ENCODE measurements around the gene COMMD4. TPM values are rescaled to one million over a fixed set of nuclear protein-coding genes. Genes with fewer than 3 reads are reported as not detected.
A peak's percentile ranks its signal among the peaks of the same experiment; 100 is the strongest.
"Not testable (repeated sequence)": the region's sequence is repeated elsewhere in the genome, so short reads cannot be mapped to it uniquely, and the experiment has no call there.

Gene COMMD4
- total RNA-seq, 2 experiments from 2014 or later: 10.8 to 12.1 TPM

DNA sequence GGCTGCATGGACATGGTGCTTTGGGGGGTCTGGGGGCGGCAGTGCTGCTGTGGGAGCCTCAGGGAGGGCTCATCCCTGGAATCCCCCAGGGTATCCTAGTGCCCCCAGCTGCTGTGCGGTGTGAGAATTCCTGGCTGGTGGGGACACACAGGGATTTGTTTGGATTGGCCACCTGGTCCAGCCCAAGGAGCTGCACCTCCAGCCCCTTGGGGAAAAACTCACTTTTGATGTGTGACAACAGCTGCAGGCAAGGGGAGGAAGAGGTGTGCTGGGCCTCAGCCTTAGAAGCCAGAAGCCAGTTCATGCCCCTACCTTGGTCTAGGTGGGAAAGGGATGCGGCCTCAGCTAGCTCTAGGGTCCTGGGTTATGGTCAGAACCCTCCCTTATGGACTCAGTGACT is 8.4 kb upstream of the COMMD4 start:
- Histone ChIP-seq H3K9me3 (ENCODE audit: control insufficient read depth in 1 of 2, insufficient read depth in 1 of 2, low read length in 2 of 2) (no peaks in the 10 kb centered on the region), H3K27me3 (ENCODE audit: control insufficient read depth in 1 of 2, insufficient read depth in 2 of 2, low read length in 2 of 2) (no peaks in the 10 kb centered on the region), H3K4me1 (ENCODE audit: insufficient read depth, low read length) (no peaks in the 10 kb centered on the region), H3K36me3 (ENCODE audit: insufficient read depth, low read length) (no peaks in the 10 kb centered on the region), H3K4me3 (ENCODE audit: low read length) (no peak overlapping the region), H3K27ac (ENCODE audit: low read depth in 1 of 2, low read length in 2 of 2) (no peak overlapping the region)
- ATAC-seq (ENCODE audit: poor library complexity): no peak
- Mint-ChIP-seq H3K4me3 (no peak overlapping the region), H3K36me3 (ENCODE audit: low read depth) (no peaks in the 10 kb centered on the region), H3K9me3 (no peaks in the 10 kb centered on the region), H3K27me3 (no peaks in the 10 kb centered on the region), H3K4me1 (ENCODE audit: low read depth) (no peaks in the 10 kb centered on the region), H3K27ac (no peak overlapping the region)
- ChIA-PET CTCF (interaction anchor here (0.6 kb wide), 1 partner anchor 1837 kb away, joined by 3 read pairs; no protein-coding TSS in a partner anchor), POLR2A (interaction anchor here (0.7 kb wide), 1 partner anchor 474 kb away, joined by 3 read pairs; no protein-coding TSS in a partner anchor)
- intact Hi-C loops (cut with DNase I, micrococcal nuclease): no loop called here
- DNase-seq: no peak
- TF ChIP-seq, protein P1, sequence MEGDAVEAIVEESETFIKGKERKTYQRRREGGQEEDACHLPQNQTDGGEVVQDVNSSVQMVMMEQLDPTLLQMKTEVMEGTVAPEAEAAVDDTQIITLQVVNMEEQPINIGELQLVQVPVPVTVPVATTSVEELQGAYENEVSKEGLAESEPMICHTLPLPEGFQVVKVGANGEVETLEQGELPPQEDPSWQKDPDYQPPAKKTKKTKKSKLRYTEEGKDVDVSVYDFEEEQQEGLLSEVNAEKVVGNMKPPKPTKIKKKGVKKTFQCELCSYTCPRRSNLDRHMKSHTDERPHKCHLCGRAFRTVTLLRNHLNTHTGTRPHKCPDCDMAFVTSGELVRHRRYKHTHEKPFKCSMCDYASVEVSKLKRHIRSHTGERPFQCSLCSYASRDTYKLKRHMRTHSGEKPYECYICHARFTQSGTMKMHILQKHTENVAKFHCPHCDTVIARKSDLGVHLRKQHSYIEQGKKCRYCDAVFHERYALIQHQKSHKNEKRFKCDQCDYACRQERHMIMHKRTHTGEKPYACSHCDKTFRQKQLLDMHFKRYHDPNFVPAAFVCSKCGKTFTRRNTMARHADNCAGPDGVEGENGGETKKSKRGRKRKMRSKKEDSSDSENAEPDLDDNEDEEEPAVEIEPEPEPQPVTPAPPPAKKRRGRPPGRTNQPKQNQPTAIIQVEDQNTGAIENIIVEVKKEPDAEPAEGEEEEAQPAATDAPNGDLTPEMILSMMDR (IDR thresholded peaks at IDR 0.05): no peak

DNA sequence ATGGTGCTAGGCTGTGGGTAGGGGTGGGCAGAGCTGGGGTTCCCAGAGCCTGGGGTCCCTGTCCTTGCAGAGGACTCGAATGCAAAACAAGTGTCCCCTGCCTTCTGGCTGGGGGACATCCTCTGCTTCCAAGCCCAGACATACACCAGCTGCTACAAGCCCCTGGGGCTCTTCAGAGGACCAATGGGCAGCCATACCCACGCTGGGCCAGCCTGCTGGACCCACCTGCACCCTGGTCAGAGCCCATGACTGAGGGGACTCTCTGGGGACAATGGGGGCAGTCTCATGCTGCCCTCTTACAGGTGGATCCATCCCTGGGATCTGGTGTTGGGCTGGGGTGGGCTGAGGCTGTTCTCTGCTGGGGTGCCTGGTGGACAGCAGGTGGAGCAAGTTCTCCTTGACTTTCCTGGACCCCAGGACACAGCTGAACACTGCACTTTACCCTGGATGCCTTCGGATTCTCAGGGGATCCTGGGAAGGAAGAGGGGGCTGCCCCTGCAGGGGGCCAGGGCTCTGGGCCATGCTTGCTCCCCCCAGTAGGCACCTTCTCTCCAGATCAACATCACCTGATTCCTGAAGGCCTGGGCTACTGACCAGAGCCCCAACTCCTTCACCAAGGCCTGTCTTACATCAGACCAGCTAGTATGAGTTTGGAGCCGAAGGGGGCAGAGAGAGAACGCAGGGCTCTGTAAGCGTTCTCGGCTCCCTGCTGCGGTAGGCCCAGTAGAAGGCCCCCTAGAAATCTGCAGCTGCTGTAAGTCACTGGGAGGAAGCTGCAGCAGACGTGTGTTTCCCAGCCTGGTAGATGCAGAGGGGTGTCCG is 7.2 kb upstream of the COMMD4 start:
- Histone ChIP-seq H3K36me3 (ENCODE audit: insufficient read depth, low read length) (no peaks in the 10 kb centered on the region), H3K4me3 (ENCODE audit: low read length) (no peak overlapping the region), H3K27ac (ENCODE audit: low read depth in 1 of 2, low read length in 2 of 2) (no peak overlapping the region), H3K9me3 (ENCODE audit: control insufficient read depth in 1 of 2, insufficient read depth in 1 of 2, low read length in 2 of 2) (no peaks in the 10 kb centered on the region), H3K4me1 (ENCODE audit: insufficient read depth, low read length) (no peaks in the 10 kb centered on the region), H3K27me3 (ENCODE audit: control insufficient read depth in 1 of 2, insufficient read depth in 2 of 2, low read length in 2 of 2) (no peaks in the 10 kb centered on the region)
- no peak for DNase-seq
- Mint-ChIP-seq H3K36me3 (ENCODE audit: low read depth) (no peaks in the 10 kb centered on the region), H3K27me3 (no peaks in the 10 kb centered on the region), H3K9me3 (no peaks in the 10 kb centered on the region), H3K4me1 (ENCODE audit: low read depth) (no peaks in the 10 kb centered on the region), H3K27ac (no peak overlapping the region), H3K4me3 (no peak overlapping the region)
- intact Hi-C loops (cut with DNase I, micrococcal nuclease): no loop called here
- CTCF ChIA-PET: no interaction called here
- no peak for ATAC-seq (ENCODE audit: poor library complexity)
- TF ChIP-seq, protein P1 (IDR thresholded peaks at IDR 0.05): no peak
- POLR2A ChIA-PET: no interaction called here

DNA sequence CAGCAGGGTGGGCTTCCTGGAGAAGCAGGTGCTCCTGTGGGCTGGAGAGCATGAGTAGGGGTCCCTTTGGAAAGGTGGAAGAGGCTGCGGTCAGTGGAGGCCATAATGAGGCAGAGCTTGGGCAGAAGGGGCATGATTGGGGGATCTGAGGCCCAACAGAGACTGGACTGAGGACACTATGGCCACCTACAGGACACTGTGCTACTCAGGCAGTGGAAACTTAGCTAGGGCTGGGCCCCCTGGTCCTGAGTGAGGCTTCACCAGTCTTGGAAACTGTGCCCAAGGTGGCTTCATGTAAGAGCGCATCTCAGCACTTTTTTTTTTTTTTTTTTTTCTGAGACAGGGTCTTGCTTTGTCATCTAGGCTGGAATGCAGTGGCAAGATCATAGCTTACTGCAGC is 6.3 kb upstream of the COMMD4 start:
- Mint-ChIP-seq H3K9me3 (no peaks in the 10 kb centered on the region), H3K4me1 (ENCODE audit: low read depth) (no peaks in the 10 kb centered on the region), H3K27ac (no peak overlapping the region), H3K4me3 (no peak overlapping the region), H3K36me3 (ENCODE audit: low read depth) (no peaks in the 10 kb centered on the region), H3K27me3 (no peaks in the 10 kb centered on the region)
- TF ChIP-seq, protein P1 (IDR thresholded peaks at IDR 0.05): no peak
- ChIA-PET CTCF (no interaction called here), POLR2A (no interaction called here)
- intact Hi-C loops (cut with DNase I, micrococcal nuclease): no loop called here
- Histone ChIP-seq H3K9me3 (ENCODE audit: control insufficient read depth in 1 of 2, insufficient read depth in 1 of 2, low read length in 2 of 2) (no peaks in the 10 kb centered on the region), H3K4me3 (ENCODE audit: low read length) (no peak overlapping the region), H3K27ac (ENCODE audit: low read depth in 1 of 2, low read length in 2 of 2) (no peak overlapping the region), H3K36me3 (ENCODE audit: insufficient read depth, low read length) (no peaks in the 10 kb centered on the region), H3K27me3 (ENCODE audit: control insufficient read depth in 1 of 2, insufficient read depth in 2 of 2, low read length in 2 of 2) (no peaks in the 10 kb centered on the region), H3K4me1 (ENCODE audit: insufficient read depth, low read length) (no peaks in the 10 kb centered on the region)
- DNase-seq (no peak), ATAC-seq (ENCODE audit: poor library complexity) (no peak)

DNA sequence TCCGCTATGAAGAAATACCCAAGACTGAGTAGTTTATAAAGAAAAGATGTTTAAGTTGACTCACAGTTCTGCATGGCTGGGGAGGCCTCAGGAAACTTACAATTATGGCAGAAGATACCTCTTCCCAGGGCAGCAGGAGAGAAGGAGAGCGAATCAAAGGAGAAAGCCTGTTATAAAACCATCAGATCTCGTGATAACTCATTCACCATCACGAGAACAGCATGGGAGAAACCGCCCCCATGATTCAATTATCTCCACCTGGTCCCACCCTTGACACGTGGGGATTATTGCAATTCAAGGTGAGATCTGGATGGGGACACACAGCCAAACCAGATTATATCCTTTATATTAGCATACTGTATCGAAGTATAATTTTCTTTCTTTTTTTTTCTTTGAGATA is 3.8 kb upstream of the COMMD4 start:
- peaks cover 21% of the 10 kb centered on the region for H3K4me1 Mint-ChIP-seq (ENCODE audit: low read depth)
- H3K4me3 Mint-ChIP-seq; DNase-seq; H3K27ac ChIP-seq (ENCODE audit: low read depth in 1 of 2, low read length in 2 of 2); H3K27me3 Mint-ChIP-seq; POLR2A ChIA-PET; H3K9me3 ChIP-seq (ENCODE audit: control insufficient read depth in 1 of 2, insufficient read depth in 1 of 2, low read length in 2 of 2); ATAC-seq (ENCODE audit: poor library complexity); H3K36me3 ChIP-seq (ENCODE audit: insufficient read depth, low read length); H3K36me3 Mint-ChIP-seq (ENCODE audit: low read depth); H3K27ac Mint-ChIP-seq; CTCF ChIA-PET; H3K27me3 ChIP-seq (ENCODE audit: control insufficient read depth in 1 of 2, insufficient read depth in 2 of 2, low read length in 2 of 2); intact Hi-C loops (cut with DNase I, micrococcal nuclease); H3K4me3 ChIP-seq (ENCODE audit: low read length); H3K9me3 Mint-ChIP-seq: not testable (repeated sequence)
- H3K4me1 ChIP-seq (ENCODE audit: insufficient read depth, low read length): peaks cover 15% of the 10 kb centered on the region

DNA sequence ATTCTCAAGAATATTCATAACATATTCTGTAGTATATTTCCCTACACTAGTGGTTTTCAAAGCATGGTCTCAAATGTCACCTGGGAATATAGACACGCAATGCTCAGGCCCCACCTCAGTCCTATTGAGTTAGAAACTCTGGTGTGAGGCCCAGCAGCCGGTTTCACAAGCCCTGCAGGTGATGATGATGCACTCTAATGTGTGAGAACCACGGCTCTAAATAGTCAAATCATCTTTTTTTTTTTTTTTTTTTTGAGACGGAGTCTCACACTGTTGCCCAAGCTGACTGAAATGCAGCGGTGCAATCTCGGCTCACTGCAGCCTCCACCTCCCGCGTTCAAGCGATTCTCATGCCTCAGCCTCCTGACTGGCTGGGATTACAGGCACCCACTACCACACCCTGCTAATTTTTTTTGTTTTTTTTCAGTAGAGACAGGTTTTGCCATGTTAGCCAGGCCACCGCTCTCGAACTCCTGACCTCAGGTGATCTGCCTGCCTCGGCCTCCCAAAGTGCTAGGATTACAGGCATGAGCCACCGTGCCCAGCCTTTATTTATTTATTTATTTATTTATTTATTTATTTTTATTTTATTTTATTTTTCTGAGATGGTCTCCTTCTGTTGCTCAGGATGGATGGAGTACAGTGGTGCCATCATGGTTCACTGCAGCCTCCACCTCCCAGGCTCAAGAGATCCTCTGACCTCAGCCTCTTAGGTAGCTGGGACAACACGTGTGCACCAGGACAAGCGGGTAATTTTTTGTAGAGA is 2.0 kb upstream of the COMMD4 start:
- POLR2A ChIA-PET; CTCF ChIA-PET; H3K4me3 Mint-ChIP-seq; H3K9me3 Mint-ChIP-seq; H3K27me3 Mint-ChIP-seq; H3K36me3 Mint-ChIP-seq (ENCODE audit: low read depth); ATAC-seq (ENCODE audit: poor library complexity); H3K27ac Mint-ChIP-seq; H3K27ac ChIP-seq (ENCODE audit: low read depth in 1 of 2, low read length in 2 of 2); intact Hi-C loops (cut with DNase I, micrococcal nuclease); H3K36me3 ChIP-seq (ENCODE audit: insufficient read depth, low read length); H3K9me3 ChIP-seq (ENCODE audit: control insufficient read depth in 1 of 2, insufficient read depth in 1 of 2, low read length in 2 of 2); H3K27me3 ChIP-seq (ENCODE audit: control insufficient read depth in 1 of 2, insufficient read depth in 2 of 2, low read length in 2 of 2); H3K4me3 ChIP-seq (ENCODE audit: low read length): not testable (repeated sequence)
- DNase-seq: peak in 1 of 14 experiments; percentile 20
- peaks cover 15% of the 10 kb centered on the region for H3K4me1 ChIP-seq (ENCODE audit: insufficient read depth, low read length)
- H3K4me1 Mint-ChIP-seq (ENCODE audit: low read depth): peaks cover 21% of the 10 kb centered on the region

Measured in CD4-positive, alpha-beta T cell (primary cell).